Tongue (tissue), 2 donors: Measurements from ENCODE around the gene ARMH1. TPM values are rescaled to one million over a fixed set of nuclear protein-coding genes. Genes with fewer than 3 reads are reported as not detected.

ENCODE experiments used
- DNase-seq: peaks from one replicate; pipeline ENCODE4 v3.0.0-alpha.2; 2015
- total RNA-seq: library from RNA; depleted of rRNA; stranded (reverse); fragments of >200 nt; gene quantifications from one replicate; pipeline ENCODE4 v1.2.3, GENCODE V29; 2014

ARMH1 gene
- 1.6 TPM for total RNA-seq

- DNase-seq, result peak; percentile 99
Measured at GRCh38 chr1:44674113-44675000, at the start of gene ARMH1, which contains the start of gene TMEM53. TSS of gene ARMH1 (plus strand) at chr1:44674714. CDS start at chr1:44689698, 14,984 bp downstream. TSS of gene TMEM53 (minus strand) at chr1:44674481. CDS start at chr1:44674391, 90 bp downstream.

DNA sequence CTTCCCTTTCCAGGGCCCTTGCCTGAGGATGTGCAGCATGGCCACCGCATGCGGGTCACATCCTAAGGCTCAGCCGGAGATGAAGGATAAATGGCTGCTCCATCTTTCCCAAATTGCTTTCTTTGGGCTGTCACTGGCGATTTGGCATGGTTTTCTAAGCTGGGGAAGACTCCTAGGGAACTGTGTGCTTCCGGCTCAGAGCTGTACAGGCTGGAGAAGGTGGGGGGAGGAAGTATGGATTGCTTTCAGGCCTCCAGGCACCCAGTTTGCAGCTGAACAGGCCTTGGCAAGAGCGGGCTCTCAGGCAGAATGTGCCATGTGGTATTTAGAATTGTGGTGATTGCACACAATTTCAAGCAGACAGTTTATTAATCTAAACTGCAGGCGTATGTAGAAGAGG lies 49.2 kb upstream of the ARMH1 start:
- DNase-seq, result no peak

- no peak for DNase-seq
Measured at GRCh38 chr1:44628962-44629756, 45.4 kb upstream of the ARMH1 start.

DNA sequence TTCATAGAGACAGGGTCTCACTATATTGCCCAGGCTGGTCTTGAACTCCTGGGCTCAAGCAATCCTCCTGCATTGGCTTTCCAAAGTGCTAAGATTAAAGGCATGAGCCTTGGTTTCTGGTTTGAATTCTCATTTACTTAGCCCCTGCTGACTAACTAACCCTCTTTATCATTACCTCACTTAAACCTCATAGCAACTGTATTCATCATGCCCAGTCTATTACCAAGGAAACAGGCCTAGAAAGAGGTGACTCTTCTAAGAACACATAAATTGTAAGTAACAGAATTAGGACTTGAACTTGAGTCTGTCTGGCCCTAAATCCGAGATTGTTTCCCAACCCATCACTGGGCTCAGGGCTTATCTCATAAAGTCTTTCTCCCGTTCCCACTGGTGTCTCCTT lies 44.4 kb upstream of the ARMH1 start:
- DNase-seq, result no peak

DNA sequence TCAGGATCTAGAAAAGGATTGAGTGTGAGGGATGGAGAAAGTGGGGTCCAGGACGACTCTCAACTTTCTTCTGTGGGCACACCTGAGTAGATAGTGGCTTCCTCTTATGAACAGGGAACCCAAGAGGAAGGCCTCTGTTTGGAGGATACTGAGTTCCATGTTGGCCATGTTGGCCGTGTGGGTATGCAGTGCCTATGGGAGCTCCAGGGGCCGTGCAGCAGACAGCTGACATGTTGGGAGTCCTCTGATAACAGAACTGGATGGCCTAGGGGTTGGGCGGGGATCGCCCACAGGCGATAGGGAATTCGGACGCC lies 43.2 kb upstream of the ARMH1 start:
- no peak for DNase-seq

DNA sequence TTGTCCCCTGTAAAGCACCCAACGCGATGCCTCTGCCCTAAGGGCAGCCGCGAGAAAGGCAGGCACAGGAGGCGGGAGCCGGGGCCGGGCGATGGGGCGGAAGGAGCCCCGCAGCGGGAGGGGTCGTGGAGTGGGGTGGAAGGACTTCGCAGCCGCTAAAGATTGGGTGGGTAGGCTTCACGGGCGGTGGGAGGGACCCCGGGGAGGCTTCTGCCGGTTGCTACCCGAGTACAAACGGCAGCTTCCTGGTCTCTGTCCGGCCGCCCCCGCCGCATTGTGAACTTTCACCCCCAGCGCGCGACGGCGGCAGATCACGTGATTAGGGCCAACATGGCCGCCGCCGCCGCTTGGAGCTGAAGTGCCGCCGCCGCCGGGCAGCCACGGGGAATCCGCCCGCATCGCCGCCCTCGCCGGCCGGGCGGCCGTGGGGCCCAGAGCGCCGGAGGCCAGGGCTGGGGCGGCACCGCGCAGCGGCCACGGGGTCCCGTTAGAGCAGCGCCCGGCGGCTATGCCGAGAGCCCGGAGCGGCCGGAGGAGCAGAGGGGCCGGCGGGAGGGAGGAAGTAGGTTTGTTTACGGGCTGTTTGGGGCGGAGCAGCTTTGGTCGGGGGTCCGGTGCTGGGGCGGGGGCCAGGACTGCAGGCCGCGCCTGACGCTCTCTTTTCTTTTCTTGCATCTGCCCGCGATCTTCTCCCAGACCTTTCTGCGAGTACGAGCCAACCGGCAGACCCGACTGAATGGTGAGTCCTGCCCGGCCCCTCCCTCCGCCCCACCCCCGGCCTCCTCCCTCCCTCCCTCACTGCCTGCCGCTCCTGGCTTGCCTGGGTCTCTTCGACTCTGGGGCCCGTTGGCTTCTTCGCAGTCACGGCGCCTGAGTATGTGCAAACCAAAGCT lies 42.6 kb upstream of the ARMH1 start:
- peak; percentile 95 for DNase-seq

- DNase-seq, result no peak
Measured at GRCh38 chr1:44632598-44632997, 41.9 kb upstream of the ARMH1 start.

DNA sequence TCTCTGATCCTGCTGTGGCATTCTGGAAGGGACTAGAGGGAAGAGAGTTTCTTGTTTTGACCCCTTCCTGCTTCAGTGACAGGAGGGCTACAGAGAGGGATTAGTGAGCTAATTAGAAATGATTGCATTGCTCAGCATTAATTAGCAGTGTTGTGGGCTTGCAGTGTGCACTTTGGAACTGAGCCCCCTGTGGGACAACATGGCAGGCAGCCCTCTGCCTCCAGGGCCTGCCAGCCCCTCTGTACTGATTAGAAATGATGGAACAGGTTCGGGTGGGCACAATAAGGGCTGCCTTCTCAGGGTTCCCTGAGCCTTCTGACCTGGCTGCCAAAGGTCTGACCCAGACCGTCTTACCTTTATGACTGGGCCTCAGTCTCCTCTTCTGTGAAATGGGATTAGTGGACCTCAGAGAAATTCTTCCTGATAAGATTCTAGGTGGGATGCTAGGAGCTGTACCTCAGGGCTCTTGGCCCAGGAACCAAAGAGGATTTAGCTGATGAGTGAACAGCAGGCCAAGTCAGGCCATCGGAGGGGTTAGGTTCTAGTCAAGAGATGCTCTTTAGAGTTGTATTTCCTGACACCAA lies 39.8 kb upstream of the ARMH1 start:
- no peak for DNase-seq

DNA sequence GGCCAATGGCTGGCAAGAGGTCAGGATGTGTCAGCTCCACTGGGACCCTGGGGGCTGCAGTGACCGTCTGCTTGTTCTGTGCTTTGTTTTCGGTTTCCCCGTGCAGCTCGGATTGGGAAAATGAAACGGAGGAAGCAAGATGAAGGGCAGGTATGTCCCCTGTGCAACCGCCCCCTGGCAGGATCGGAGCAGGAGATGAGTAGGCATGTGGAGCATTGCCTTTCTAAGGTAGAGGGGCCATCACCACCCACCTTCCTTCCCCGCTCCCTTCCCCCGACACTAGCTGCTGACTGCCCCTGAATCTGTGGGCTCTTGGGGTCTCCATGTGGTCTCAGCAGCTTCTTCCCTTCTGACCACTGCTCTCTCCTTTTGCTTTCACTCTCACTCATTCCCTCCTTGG lies 39.1 kb upstream of the ARMH1 start:
- DNase-seq, result no peak

GRCh38 chr1:44636083-44636687 lies 38.3 kb upstream of the ARMH1 start:
- no peak for DNase-seq

GRCh38 chr1:44636688-44637598 lies 37.6 kb upstream of the ARMH1 start:
- peak; percentile 45 for DNase-seq

DNA sequence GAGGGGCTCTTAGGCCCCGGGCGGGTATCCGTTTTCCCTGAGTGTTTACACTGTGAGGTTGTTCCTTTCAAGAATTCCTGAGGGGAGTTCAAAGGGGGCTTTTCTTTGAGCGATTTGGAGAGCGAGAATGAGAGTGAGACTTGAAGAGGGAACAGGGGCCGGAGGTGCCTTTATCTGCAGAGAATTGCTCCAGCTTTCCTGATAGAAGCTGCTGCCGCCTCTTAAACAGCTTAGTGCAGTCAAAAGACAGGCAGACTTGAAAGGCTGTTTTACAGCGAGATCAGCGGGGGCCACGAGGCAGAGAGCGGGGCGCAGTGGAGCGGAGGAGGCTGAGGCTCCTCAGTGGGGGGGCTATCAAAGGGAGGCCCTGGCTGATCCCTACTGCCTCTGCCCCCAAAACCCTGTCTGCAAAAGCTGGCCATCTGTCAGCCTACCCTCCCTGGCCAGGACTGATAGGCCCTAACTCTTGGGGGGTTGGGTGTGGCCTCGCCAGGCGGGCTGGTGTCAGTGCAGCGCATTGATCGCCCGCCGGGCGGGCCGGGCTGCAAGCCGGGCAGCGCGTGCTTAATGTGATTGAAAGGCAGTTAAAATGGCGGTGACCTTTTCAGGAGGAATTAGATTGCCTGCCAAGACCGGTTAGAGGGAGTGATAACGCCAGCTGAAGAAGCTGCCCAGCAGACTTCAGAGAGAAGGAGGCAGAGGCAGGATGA lies 36.7 kb upstream of the ARMH1 start:
- DNase-seq, result peak; percentile 32

DNA sequence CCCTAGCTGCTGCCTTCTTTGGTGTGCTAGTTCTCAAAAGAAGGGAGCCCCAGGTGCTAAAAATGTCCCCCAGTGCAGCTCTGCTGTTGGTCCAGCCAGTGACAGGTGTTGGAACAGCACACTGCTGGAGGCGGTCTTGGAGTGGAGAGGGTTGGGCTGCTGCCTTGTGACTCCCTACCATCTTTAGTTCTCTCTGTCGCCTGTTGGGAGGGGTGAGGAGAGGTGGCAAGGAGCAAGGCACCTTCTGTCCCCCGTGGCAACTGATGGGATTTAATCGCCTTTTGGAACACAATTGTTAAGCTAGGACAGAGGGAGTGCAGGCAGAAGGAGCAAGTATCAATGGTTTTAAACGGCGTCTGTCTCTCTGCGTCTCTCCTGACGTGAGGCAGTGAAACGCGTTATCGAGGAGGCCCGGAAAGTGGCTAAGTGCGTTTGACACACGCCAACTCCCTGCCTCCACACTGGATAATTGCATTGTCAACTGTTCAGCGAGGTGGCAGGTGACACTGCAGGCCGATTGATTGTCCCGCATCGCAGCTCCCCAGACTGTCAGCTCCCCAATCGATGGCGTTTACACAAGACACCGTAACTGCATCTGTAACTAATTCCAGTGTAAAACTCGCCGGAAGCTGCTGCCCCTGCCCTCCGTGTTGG lies 34.2 kb upstream of the ARMH1 start:
- DNase-seq, result peak; percentile 58

DNA sequence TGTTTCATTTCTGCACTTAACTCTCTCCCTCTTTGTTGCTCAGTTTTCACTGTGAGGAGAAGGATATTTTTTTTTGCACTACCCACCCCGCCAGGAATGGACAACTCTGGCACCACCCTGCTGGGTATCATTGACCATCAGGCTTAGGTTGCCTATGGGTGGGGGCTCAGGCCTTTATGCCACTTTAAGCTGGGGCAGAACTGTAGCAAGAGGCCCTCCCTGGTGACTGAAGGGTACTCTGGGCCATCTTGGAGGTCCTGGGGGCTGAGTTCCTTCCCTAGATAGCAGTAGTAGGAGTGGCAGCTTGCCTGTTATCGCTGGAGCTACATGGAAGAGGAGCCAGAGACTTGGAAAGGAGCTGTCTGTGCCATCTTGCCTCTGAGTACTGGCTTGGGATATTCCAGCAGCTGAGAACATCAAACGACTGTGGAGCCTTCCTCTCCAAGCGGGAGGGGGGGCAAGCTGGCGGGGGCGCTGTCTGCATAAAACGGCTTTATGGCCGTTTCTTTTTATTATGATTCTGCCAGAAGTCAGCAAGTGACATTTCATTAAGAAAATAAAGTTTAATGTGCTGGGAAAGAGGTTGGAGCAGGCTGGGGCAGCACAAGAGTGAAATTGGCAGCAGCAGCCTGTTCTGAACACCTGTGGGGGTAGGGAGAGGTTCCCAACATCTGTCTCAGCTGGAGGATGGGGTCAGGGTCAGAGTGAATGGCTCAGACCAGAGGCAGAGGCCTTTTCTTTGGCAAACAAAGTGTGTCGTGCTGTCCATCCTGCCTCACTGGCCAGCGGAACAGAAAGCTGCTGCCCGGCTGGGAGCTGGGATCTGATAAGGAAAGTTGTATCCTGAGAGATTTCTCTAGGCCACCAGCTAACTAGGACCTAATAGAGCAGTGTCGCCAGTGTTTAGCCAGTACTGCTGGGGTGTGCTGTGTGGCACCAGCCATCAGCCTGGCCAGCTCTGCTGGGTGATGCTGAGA lies 33.1 kb upstream of the ARMH1 start:
- DNase-seq, result no peak

DNA sequence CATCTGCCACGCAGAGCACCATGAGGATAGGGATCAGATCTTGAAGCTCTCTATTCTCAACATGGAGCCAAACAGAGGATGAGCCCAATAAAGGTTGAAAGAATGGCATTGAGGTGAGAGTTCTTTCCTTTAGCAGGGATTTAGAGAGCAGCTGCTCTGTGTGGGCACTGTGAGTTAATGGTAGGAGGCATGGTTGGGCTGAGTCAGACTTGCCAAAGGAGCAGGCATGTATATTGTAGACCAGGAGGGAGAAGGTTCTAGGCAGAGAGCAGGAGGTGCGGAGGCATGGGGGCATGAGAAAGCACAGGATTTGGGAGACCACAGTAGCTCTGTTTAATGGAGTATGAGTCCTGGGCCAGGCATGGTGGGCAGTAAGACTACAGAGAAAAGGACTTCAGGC lies 32.3 kb upstream of the ARMH1 start:
- no peak for DNase-seq

- DNase-seq, result no peak
Measured at GRCh38 chr1:44642925-44643324, 31.6 kb upstream of the ARMH1 start.

DNA sequence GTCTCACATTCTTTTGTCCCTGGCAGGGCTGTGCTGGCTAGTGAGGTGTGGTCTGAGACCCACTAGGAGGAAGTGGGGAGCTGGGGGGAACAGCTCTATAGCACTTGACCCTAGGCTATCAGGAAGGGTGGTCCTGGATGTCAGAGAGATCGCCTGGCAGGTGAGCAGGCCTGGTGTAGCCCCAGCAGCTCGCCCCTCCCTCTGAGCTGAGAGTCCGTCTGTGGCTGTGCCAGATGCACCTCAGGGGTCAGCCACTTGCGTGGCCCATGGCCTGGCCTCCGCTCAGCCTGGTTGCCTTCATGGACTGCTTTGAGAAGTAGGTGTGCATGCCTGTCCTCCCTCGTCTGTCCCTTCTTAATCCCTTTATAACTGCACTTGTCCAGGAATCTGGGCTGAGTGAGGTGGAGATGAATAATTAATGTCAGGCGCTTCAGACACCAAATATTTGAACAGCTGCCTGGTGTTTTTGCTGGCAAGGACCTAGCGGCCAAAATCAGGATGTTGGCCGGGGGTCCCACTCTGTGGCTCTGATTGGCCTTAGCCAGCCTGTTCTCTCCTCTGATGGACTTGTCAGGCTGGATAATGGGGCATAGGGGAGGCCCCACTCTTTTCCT lies 30.7 kb upstream of the ARMH1 start:
- no peak for DNase-seq

DNA sequence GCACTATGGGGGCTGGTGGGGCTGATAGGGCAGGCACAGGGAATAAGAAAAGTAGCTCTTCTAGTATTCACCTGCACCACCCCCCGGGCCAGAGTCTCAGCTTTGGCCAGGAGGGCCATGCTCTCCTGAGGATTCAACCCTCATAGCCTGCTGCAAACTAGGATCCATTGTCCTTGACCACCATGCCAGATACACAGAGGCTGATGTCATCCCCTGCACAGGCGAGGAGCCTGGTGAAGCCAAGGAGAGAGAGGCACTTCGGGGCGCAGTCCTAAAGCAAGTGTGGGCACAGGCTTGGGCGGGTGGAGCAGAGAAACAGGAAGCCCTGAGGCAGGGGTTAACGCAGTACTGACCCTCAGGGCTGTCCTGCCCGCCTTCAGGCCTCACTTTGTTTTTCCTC lies 29.7 kb upstream of the ARMH1 start:
- DNase-seq, result no peak
